ENCODE measurements around the gene PTPN1.
"Not testable (repeated sequence)": the region's sequence is repeated elsewhere in the genome, so short reads cannot be mapped to it uniquely, and the experiment has no call there.

The PTPN1 gene

DNA sequence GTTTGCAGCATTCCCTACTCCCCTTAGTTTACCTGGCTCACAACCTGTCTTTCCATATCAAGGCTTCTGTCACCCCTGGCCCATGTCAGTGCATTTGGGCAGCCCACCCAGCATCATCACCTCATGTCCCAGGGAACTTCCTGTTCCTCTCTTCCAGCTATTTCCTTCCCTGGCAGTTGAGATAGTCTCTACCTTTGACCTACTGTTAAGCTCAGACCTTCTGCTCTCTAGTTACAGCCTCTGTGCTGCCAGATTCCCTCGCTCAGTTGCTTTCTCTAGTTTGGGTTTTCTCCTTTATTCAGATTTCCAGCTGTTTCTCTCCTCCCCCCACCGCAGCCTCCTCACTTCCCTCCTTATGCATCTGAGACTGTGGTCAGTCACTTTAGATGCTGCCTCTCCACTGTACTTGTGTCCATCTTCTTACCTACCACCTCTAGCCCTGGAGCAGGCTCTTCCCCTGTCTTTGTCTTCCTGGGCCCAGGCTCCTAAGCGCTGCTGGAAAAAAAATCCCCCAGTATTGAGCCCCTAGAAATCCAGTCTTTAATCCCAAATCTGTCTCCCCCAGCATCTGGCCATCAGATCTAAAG is 16.3 kb downstream of the PTPN1 start:
- no peaks in the 10 kb centered on the region for H3K9me3 Mint-ChIP-seq
- H3K4me1 Mint-ChIP-seq (ENCODE audit: low read depth) = peaks cover 29% of the 10 kb centered on the region
- peaks cover 22% of the 10 kb centered on the region for H3K36me3 Mint-ChIP-seq (ENCODE audit: low read depth)
- no peak overlapping the region for H3K27ac Mint-ChIP-seq
- no peak overlapping the region for H3K4me3 Mint-ChIP-seq
- H3K27me3 Mint-ChIP-seq (ENCODE audit: low read depth) = no peaks in the 10 kb centered on the region

GRCh38 chr20:50527068-50527605 is 17.0 kb downstream of the PTPN1 start:
- Mint-ChIP-seq H3K4me1 (ENCODE audit: low read depth) (peaks cover 30% of the 10 kb centered on the region), H3K27me3 (ENCODE audit: low read depth) (no peaks in the 10 kb centered on the region), H3K4me3 (no peak overlapping the region), H3K9me3 (no peaks in the 10 kb centered on the region), H3K36me3 (ENCODE audit: low read depth) (peaks cover 16% of the 10 kb centered on the region), H3K27ac (no peak overlapping the region)

- Mint-ChIP-seq H3K9me3 (no peaks in the 10 kb centered on the region), H3K4me3 (no peak overlapping the region), H3K27me3 (ENCODE audit: low read depth) (no peaks in the 10 kb centered on the region), H3K36me3 (ENCODE audit: low read depth) (peaks cover 14% of the 10 kb centered on the region), H3K27ac (no peak overlapping the region), H3K4me1 (ENCODE audit: low read depth) (peaks cover 27% of the 10 kb centered on the region)
Measured at GRCh38 chr20:50528129-50528528, 17.9 kb downstream of the PTPN1 start.

- Mint-ChIP-seq H3K27ac (no peak overlapping the region), H3K27me3 (ENCODE audit: low read depth) (no peaks in the 10 kb centered on the region), H3K9me3 (no peaks in the 10 kb centered on the region), H3K36me3 (ENCODE audit: low read depth) (peaks cover 9% of the 10 kb centered on the region), H3K4me3 (no peak overlapping the region), H3K4me1 (ENCODE audit: low read depth) (peaks cover 20% of the 10 kb centered on the region)
Measured at GRCh38 chr20:50528804-50529351, 18.7 kb downstream of the PTPN1 start.

- no peak overlapping the region for H3K4me3 Mint-ChIP-seq
- H3K27me3 Mint-ChIP-seq (ENCODE audit: low read depth) = no peaks in the 10 kb centered on the region
- H3K27ac Mint-ChIP-seq = no peak overlapping the region
- peaks cover 29% of the 10 kb centered on the region for H3K4me1 Mint-ChIP-seq (ENCODE audit: low read depth)
- no peaks in the 10 kb centered on the region for H3K9me3 Mint-ChIP-seq
- H3K36me3 Mint-ChIP-seq (ENCODE audit: low read depth) = peaks cover 9% of the 10 kb centered on the region
Measured at GRCh38 chr20:50532221-50532620, 22.0 kb downstream of the PTPN1 start.

GRCh38 chr20:50533061-50533460 is 22.9 kb downstream of the PTPN1 start:
- Mint-ChIP-seq H3K9me3 (no peaks in the 10 kb centered on the region), H3K36me3 (ENCODE audit: low read depth) (peaks cover 10% of the 10 kb centered on the region), H3K4me3 (no peak overlapping the region), H3K27ac (no peak overlapping the region), H3K27me3 (ENCODE audit: low read depth) (no peaks in the 10 kb centered on the region), H3K4me1 (ENCODE audit: low read depth) (peaks cover 34% of the 10 kb centered on the region)

- H3K27me3 Mint-ChIP-seq (ENCODE audit: low read depth) = no peaks in the 10 kb centered on the region
- H3K4me3 Mint-ChIP-seq = no peak overlapping the region
- H3K9me3 Mint-ChIP-seq = no peaks in the 10 kb centered on the region
- H3K4me1 Mint-ChIP-seq (ENCODE audit: low read depth) = peaks cover 37% of the 10 kb centered on the region
- H3K36me3 Mint-ChIP-seq (ENCODE audit: low read depth) = peaks cover 12% of the 10 kb centered on the region
- H3K27ac Mint-ChIP-seq = no peak overlapping the region
Measured at GRCh38 chr20:50533464-50533863, 23.3 kb downstream of the PTPN1 start.

DNA sequence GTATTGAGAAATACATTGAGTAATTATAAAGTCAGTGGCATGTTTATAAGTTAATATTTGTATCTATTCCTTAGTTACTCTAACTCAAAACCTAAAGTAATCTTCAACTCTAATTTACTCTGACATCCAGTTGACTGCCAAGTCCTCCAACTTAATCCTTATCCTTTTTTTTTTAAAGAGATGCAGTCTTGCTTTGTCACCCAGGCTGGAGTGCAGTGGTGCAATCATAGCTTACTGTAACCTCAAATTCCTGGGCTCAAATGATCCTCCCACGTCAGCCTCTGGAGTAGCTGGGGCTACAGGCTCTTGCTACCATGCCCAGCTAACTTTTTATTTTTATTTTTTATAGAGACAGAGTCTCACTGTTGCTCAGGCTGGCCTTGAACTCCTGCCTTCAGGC is 24.4 kb downstream of the PTPN1 start:
- Mint-ChIP-seq H3K27ac (no peak overlapping the region), H3K9me3 (no peaks in the 10 kb centered on the region), H3K4me3 (no peak overlapping the region), H3K27me3 (ENCODE audit: low read depth) (no peaks in the 10 kb centered on the region), H3K4me1 (ENCODE audit: low read depth) (peaks cover 29% of the 10 kb centered on the region), H3K36me3 (ENCODE audit: low read depth) (peaks cover 8% of the 10 kb centered on the region)

GRCh38 chr20:50535162-50535561 is 25.0 kb downstream of the PTPN1 start:
- Mint-ChIP-seq H3K4me3 (no peak overlapping the region), H3K27ac (no peak overlapping the region), H3K4me1 (ENCODE audit: low read depth) (peaks cover 29% of the 10 kb centered on the region)

GRCh38 chr20:50536333-50536732 is 26.1 kb downstream of the PTPN1 start:
- peaks cover 15% of the 10 kb centered on the region for H3K36me3 Mint-ChIP-seq (ENCODE audit: low read depth)
- H3K4me3 Mint-ChIP-seq = no peak overlapping the region
- no peaks in the 10 kb centered on the region for H3K27me3 Mint-ChIP-seq (ENCODE audit: low read depth)
- H3K9me3 Mint-ChIP-seq = no peaks in the 10 kb centered on the region
- H3K4me1 Mint-ChIP-seq (ENCODE audit: low read depth) = peaks cover 35% of the 10 kb centered on the region
- H3K27ac Mint-ChIP-seq = no peak overlapping the region

More at GRCh38 chr20:50535162-50535561, 25.0 kb downstream of the PTPN1 start:
- no peaks in the 10 kb centered on the region for H3K27me3 Mint-ChIP-seq (ENCODE audit: low read depth)
- H3K36me3 Mint-ChIP-seq (ENCODE audit: low read depth) = peaks cover 8% of the 10 kb centered on the region
- no peaks in the 10 kb centered on the region for H3K9me3 Mint-ChIP-seq

DNA sequence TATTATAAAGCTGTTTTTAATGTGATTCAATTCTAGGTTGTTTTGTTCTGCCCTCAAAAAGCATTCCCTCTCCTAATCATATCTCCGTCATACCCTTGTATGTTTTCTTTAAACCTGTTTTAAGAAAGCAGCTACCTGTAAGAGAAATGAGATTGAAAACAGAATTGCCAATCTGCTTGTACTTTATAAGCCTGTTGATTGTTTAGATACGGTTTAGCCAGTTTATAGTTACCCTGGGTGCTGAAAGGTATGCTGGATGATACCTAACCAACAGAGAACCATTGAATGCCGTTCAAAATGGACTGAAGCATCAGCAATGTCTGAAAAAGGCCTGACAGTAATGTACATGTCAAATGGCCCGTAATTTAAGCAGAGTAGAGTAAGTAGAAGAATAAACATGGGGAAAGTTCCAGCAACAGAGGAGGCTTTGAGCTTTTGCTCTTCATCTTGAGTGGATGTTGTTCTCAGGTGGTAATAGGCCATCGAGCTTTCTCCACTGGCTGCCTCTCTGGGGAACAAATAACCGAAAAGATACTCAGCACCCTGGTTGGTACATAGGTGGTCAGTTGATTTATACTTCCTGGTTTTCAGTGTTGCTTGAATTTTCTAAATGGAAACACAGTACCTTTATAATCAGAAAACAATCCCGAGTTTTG is 27.5 kb downstream of the PTPN1 start:
- Mint-ChIP-seq H3K4me3 (no peak overlapping the region), H3K36me3 (ENCODE audit: low read depth) (peaks cover 19% of the 10 kb centered on the region), H3K9me3 (no peaks in the 10 kb centered on the region), H3K27me3 (ENCODE audit: low read depth) (no peaks in the 10 kb centered on the region), H3K27ac (no peak overlapping the region), H3K4me1 (ENCODE audit: low read depth) (peaks cover 43% of the 10 kb centered on the region)

GRCh38 chr20:50538276-50538675 is 28.1 kb downstream of the PTPN1 start:
- Mint-ChIP-seq H3K9me3 (no peaks in the 10 kb centered on the region), H3K27me3 (ENCODE audit: low read depth) (no peaks in the 10 kb centered on the region), H3K4me3 (no peak overlapping the region), H3K36me3 (ENCODE audit: low read depth) (peaks cover 20% of the 10 kb centered on the region), H3K4me1 (ENCODE audit: low read depth) (peaks cover 44% of the 10 kb centered on the region), H3K27ac (no peak overlapping the region)

DNA sequence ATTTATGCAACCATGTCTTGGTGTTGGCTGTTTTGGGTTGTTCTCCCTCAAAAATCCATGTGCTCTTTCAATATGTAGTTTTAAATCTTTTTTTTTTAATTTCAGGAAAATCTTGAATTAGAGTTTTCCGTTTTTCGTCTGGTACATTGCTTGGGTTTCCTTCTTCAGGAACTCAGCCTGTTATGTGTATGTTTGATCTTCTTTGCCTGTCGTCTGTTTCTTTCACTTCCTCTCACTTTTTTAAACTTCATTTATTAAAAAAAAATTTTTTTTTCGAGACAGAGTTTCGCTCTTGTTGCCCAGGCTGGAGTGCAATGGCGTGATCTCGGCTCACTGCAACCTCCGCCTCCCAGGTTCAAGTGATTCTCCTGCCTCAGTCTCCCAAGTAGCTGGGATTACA is 29.6 kb downstream of the PTPN1 start:
- H3K27me3 Mint-ChIP-seq (ENCODE audit: low read depth); H3K9me3 Mint-ChIP-seq; H3K4me3 Mint-ChIP-seq; H3K27ac Mint-ChIP-seq: not testable (repeated sequence)
- Mint-ChIP-seq H3K36me3 (ENCODE audit: low read depth) (peaks cover 24% of the 10 kb centered on the region), H3K4me1 (ENCODE audit: low read depth) (peaks cover 49% of the 10 kb centered on the region)

- H3K4me3 Mint-ChIP-seq = no peak overlapping the region
- H3K36me3 Mint-ChIP-seq (ENCODE audit: low read depth) = peaks cover 21% of the 10 kb centered on the region
- H3K27ac Mint-ChIP-seq = no peak overlapping the region
- H3K9me3 Mint-ChIP-seq = no peaks in the 10 kb centered on the region
- H3K4me1 Mint-ChIP-seq (ENCODE audit: low read depth) = peaks cover 53% of the 10 kb centered on the region
- no peaks in the 10 kb centered on the region for H3K27me3 Mint-ChIP-seq (ENCODE audit: low read depth)
Measured at GRCh38 chr20:50540620-50541605, 30.7 kb downstream of the PTPN1 start.

Measured in T-helper 1 cell treated with Interleukin-12 subunit alpha and Interleukin-12 subunit beta and Interleukin-4 antibody, amounts not matched to agents 30 μg/mL and 1 μg/mL, for 36 hours (primary cell).